ENCODE results near the gene ZNF70. TPM values are rescaled to one million over a fixed set of nuclear protein-coding genes. Genes with fewer than 3 reads are reported as not detected.

The ZNF70 gene
- polyA plus RNA-seq (ENCODE audit: insufficient read length in 12 of 12): 1 to 10 TPM in 11 of 12 donors, not detected in 1; 4.1 to 7.4 (median 5.1) TPM
- long read RNA-seq, donor 1, full-length matches to known transcripts: 2 of 2 reads
- long read RNA-seq, donor 1, partial matches to known transcripts: 0 of 2 reads
- long read RNA-seq, donor 1, other reads (novel, unspliced or antisense): 0 of 2 reads
- long read RNA-seq, donor 2, full-length matches to known transcripts: 1 of 1 reads
- long read RNA-seq, donor 2, partial matches to known transcripts: 0 of 1 reads
- long read RNA-seq, donor 2, other reads (novel, unspliced or antisense): 0 of 1 reads
- long read RNA-seq, donor 3: 0 reads
- long read RNA-seq, donor 4: 0 reads
- long read RNA-seq, donor 5, full-length matches to known transcripts: 2 of 7 reads
- long read RNA-seq, donor 5, partial matches to known transcripts: 5 of 7 reads
- long read RNA-seq, donor 5, other reads (novel, unspliced or antisense): 0 of 7 reads
- long read RNA-seq, donor 6, full-length matches to known transcripts: 1 of 1 reads
- long read RNA-seq, donor 6, partial matches to known transcripts: 0 of 1 reads
- long read RNA-seq, donor 6, other reads (novel, unspliced or antisense): 0 of 1 reads
- long read RNA-seq, donor 7, full-length matches to known transcripts: 1 of 1 reads
- long read RNA-seq, donor 7, partial matches to known transcripts: 0 of 1 reads
- long read RNA-seq, donor 7, other reads (novel, unspliced or antisense): 0 of 1 reads
- long read RNA-seq, donor 8: 0 reads
- long read RNA-seq, donor 9: 0 reads
- long read RNA-seq, donor 10, full-length matches to known transcripts: 2 of 2 reads
- long read RNA-seq, donor 10, partial matches to known transcripts: 0 of 2 reads
- long read RNA-seq, donor 10, other reads (novel, unspliced or antisense): 0 of 2 reads
- long read RNA-seq, donor 11: 0 reads

GRCh38 chr22:23750714-23751440, at the start of gene ZNF70:
Gene ZNF70 (minus strand): TSS chr22:23751112. CDS start chr22:23745140, 5,972 bp downstream.
- peak; percentile 79 for DNase-seq

- peak; percentile 52 for DNase-seq
Observed at GRCh38 chr22:23796461-23796860, 45.5 kb upstream of the ZNF70 start.

- DNase-seq: no peak
Observed at GRCh38 chr22:23793326-23793725, 42.4 kb upstream of the ZNF70 start.

DNA sequence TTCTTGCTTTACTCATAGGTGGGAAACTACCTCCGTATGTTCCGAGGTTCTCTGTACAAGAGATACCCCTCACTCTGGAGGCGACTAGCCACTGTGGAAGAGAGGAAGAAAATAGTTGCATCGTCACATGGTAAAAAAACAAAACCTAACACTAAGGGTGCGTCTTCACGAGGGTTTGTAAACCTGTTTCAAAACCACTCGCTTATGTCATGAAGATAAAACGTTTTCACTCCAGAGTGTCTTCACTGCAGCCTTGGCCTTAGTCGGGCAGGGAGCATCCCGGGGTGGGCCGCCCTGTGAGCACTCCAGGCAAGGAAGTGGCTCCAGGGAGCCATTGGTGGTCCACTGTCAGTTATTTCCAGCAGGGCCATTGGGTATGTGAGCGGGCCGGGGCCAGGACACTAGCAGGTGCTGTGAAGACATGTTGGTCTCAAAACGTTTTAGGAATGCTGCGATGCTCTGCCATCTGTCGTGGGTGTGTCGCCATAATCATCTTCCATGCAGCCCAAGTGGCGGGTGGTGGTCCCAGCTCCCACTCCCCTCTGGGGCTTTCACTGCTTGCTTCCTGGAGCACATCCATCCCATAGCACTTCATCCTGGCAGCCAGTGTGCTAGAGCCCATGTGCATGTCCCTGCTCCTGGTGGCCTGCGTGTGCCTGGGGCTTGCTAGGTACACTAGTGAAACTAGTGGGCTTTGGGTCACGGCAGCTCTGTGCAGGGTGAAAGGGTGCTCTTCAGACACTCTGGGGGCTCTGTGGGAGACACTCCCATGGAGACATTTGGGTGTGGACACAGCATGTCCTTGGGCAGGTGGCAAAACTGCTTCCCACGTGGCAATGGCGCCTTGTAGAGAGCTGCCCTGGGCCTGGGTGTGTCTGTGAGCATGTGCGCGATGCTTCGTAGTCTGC, 41.1 kb upstream of the ZNF70 start:
- no peak for DNase-seq

- peak; percentile 71 for DNase-seq
Observed at GRCh38 chr22:23790819-23791737, 40.2 kb upstream of the ZNF70 start.

GRCh38 chr22:23789638-23790037, 38.7 kb upstream of the ZNF70 start:
- DNase-seq: no peak

GRCh38 chr22:23789121-23789520, 38.2 kb upstream of the ZNF70 start:
- DNase-seq: no peak

DNA sequence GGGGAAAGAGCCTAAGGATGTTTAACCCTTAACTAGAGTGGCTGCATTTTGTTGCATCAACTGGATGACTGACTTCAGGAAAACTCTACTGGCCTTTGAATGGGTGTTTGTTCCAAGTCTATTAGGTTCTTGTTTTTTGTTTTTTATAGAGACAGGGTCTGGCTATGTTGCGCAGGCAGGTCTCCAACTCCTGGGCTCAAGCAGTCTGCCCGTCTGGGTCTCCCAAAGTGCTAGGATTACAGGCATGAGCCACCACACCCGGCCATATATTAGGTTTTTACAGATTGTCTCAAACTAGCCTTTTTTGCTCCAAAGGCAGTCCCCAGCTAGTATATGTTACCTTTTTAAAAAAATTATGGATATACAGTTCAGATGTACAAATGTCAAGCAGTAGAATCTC, 37.0 kb upstream of the ZNF70 start:
- DNase-seq: no peak

DNA sequence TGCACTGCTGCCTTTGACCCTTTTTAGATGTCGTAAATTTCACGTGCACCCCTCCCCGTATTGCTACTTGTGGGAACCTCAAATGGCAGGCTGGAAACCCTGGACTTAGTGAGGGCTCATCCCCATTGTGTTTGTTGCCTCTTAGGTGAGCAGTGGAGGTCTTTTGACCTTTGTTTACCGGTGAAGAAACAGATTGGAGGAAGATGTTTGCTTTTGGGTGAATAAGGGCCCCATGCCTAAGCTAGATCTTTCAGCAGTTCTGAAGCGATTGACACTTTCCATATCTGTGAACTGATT, 36.6 kb upstream of the ZNF70 start:
- DNase-seq: no peak

GRCh38 chr22:23786752-23787599, 36.1 kb upstream of the ZNF70 start, which contains the start of gene SMARCB1:
Gene SMARCB1 (plus strand): TSS chr22:23786966. CDS start chr22:23787170, 204 bp downstream.
- DNase-seq: peak; percentile 94

- DNase-seq: no peak
Observed at GRCh38 chr22:23786261-23786710, 35.4 kb upstream of the ZNF70 start.

GRCh38 chr22:23784215-23784732, 33.4 kb upstream of the ZNF70 start:
- DNase-seq: no peak

DNA sequence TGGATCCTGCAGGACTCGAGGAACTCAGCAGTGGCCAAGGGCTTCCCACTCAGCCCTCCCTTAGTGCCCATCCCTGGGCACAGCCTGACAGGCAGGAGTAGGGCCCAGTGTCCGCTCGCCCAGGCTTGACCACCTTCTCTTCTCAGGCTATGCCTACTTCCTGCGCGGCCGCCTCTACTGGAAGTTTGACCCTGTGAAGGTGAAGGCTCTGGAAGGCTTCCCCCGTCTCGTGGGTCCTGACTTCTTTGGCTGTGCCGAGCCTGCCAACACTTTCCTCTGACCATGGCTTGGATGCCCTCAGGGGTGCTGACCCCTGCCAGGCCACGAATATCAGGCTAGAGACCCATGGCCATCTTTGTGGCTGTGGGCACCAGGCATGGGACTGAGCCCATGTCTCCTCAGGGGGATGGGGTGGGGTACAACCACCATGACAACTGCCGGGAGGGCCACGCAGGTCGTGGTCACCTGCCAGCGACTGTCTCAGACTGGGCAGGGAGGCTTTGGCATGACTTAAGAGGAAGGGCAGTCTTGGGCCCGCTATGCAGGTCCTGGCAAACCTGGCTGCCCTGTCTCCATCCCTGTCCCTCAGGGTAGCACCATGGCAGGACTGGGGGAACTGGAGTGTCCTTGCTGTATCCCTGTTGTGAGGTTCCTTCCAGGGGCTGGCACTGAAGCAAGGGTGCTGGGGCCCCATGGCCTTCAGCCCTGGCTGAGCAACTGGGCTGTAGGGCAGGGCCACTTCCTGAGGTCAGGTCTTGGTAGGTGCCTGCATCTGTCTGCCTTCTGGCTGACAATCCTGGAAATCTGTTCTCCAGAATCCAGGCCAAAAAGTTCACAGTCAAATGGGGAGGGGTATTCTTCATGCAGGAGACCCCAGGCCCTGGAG, 32.6 kb upstream of the ZNF70 start:
- DNase-seq: no peak

DNA sequence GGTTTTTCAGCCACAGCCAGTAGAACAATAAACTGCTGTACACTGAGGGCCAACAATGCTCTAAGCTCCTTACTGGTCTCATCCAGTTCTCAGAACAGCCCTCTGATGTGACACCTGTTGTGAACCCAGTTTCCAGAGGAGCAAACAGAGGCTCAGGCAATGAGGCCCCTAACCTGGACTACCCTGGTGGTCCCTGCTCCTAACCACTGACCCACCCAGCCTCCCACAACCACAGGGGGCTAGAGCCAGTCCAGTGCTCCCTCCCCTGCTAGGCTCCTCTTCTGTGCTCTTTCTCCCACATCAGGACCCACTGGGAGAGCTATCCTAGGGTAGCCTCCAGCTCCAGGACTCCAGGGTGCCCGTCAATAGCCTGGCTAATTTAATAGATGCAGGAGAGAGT, 31.8 kb upstream of the ZNF70 start:
- no peak for DNase-seq

DNA sequence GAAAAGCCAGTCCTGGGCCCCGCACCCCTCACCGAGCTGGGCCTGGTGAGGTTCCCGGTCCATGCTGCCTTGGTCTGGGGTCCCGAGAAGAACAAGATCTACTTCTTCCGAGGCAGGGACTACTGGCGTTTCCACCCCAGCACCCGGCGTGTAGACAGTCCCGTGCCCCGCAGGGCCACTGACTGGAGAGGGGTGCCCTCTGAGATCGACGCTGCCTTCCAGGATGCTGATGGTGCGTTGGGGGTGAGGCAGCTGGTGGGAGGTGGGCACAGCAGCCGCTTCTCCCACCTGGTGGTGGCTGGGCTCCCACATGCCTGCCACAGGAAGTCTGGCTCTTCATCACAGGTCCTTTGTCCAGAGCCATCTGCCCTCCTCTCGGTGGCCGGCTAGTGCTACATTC, 31.3 kb upstream of the ZNF70 start:
- no peak for DNase-seq

- DNase-seq: no peak
Observed at GRCh38 chr22:23781511-23782183, 30.7 kb upstream of the ZNF70 start.

DNA sequence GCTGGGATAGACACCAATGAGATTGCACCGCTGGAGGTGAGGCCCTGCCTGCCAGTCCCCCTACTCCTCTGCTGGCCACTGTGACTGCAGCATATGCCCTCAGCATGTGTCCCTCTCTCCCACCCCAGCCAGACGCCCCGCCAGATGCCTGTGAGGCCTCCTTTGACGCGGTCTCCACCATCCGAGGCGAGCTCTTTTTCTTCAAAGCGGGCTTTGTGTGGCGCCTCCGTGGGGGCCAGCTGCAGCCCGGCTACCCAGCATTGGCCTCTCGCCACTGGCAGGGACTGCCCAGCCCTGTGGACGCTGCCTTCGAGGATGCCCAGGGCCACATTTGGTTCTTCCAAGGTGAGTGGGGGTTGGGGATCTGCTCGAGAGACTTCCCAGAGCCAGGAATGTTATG, 30.2 kb upstream of the ZNF70 start:
- no peak for DNase-seq

Measured in muscle of arm (tissue), 14 donors.